Measurements from ENCODE around the gene S100A3. TPM values are rescaled to one million over a fixed set of nuclear protein-coding genes. Genes with fewer than 3 reads are reported as not detected.

The S100A3 gene
- polyA plus RNA-seq, 3 donors = 0.31 to 0.54 TPM; not detected in 1

- H3K9me3 ChIP-seq (replicated peaks in 1 of 2; ENCODE audit: control insufficient read depth in 1 of 2, insufficient read depth in 1 of 2, low read length in 2 of 2) = no peaks in the 10 kb centered on the region
- TF ChIP-seq CTCF (IDR thresholded peaks at IDR 0.05) = no peak
- Mint-ChIP-seq H3K9me3 (no peaks in the 10 kb centered on the region), H3K4me1 (peaks cover 54% of the 10 kb centered on the region), H3K4me3 (no peak overlapping the region), H3K27me3 (ENCODE audit: low read depth in 3 of 3) (peaks cover 2 to 3% (median 3%) of the 10 kb centered on the region in 3 donors), H3K36me3 (no peaks in the 10 kb centered on the region), H3K27ac (peak overlapping the region in 6 of 7 donors; percentile 66 to 89 (median 83))
- H3K27ac ChIP-seq (ENCODE audit: low read depth in 1 of 2, low read length in 2 of 2) = peak overlapping the region; percentile 18 to 26
- no peak overlapping the region for H3K4me3 ChIP-seq (replicated peaks in 1 of 3; ENCODE audit: low read depth in 2 of 3, low read length in 3 of 3)
- no peak overlapping the region for H3K9ac ChIP-seq (ENCODE audit: insufficient read depth, low read length, poor library complexity, severe bottlenecking)
- peaks cover 26 to 43% of the 10 kb centered on the region in 2 donors for H3K4me1 ChIP-seq (ENCODE audit: control insufficient read depth in 1 of 2, insufficient read depth in 2 of 2, low read length in 2 of 2)
- intact Hi-C loops (cut with micrococcal nuclease) = loop anchor here in 1 of 2 donors (5.0 kb wide), 1 partner anchor 34 kb away; the partner anchor contains the start of gene CHTOP
- H3K4me2 ChIP-seq (replicated peaks; ENCODE audit: extremely low read depth, low read length, poor library complexity, severe bottlenecking) = peak overlapping the region; percentile 15
- no CpG with 5 or more reads among the region's 7 CpGs for WGBS (ENCODE audit: insufficient coverage)
- H2AFZ ChIP-seq (ENCODE audit: insufficient read depth, low read depth, low read length, poor library complexity, severe bottlenecking) = peak overlapping the region; percentile 72
- no peaks in the 10 kb centered on the region for H3K79me2 ChIP-seq (ENCODE audit: insufficient read depth, low read length)
- H4K20me1 ChIP-seq (ENCODE audit: insufficient read depth, low read length) = no peaks in the 10 kb centered on the region
- DNase-seq = peak; percentile 63 to 81 (median 67)
- H3K27me3 ChIP-seq (ENCODE audit: control insufficient read depth in 2 of 2, insufficient read depth in 2 of 2, low read length in 2 of 2) = no peaks in the 10 kb centered on the region
- no peaks in the 10 kb centered on the region for H3K36me3 ChIP-seq (replicated peaks in 1 of 2; ENCODE audit: control insufficient read depth in 1 of 2, insufficient read depth in 2 of 2, low read length in 2 of 2)
Observed at GRCh38 chr1:153598309-153599172, 49.5 kb upstream of the S100A3 start.

DNA sequence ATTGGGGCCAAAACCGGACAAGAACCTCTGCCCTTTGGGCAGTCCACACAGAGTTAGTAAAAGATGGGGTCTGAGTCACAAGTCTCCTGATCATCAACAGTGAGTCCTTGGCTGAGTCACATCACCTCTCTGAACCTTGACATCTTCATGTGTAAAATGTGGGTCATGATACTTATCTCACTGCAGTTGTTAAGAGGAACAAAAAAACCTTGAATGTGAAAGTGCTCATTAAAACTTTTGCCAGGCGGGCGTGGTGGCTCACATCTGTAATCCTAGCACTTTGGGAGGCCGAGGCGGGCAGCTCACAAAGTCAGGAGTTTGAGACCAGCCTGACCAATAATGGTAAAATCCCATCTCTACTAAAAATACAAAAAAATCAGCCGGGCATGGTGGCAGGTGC, 48.1 kb upstream of the S100A3 start:
- Mint-ChIP-seq H3K9me3 (no peaks in the 10 kb centered on the region), H3K36me3 (no peaks in the 10 kb centered on the region)

More for the DNA sequence above, 48.1 kb upstream of the S100A3 start:
- H3K27ac ChIP-seq (ENCODE audit: low read depth in 1 of 2, low read length in 2 of 2) = no peak overlapping the region
- H3K9ac ChIP-seq (ENCODE audit: insufficient read depth, low read length, poor library complexity, severe bottlenecking) = no peak overlapping the region
- no peaks in the 10 kb centered on the region for H3K79me2 ChIP-seq (ENCODE audit: insufficient read depth, low read length)
- 76% methylated on average over 3 of the region's 6 CpGs for WGBS (ENCODE audit: insufficient coverage)
- peak; percentile 49 to 81 (median 66) for DNase-seq
- Mint-ChIP-seq H3K27ac (peak overlapping the region in 5 of 7 donors; percentile 2 to 85 (median 77)), H3K4me3 (no peak overlapping the region), H3K4me1 (peaks cover 47% of the 10 kb centered on the region), H3K27me3 (ENCODE audit: low read depth in 3 of 3) (peaks cover 2 to 3% (median 2%) of the 10 kb centered on the region in 3 donors)
- TF ChIP-seq CTCF (IDR thresholded peaks at IDR 0.05) = no peak
- intact Hi-C loops (cut with micrococcal nuclease) = loop anchor here in 1 of 2 donors (5.0 kb wide), 1 partner anchor 35 kb away; the partner anchor contains the start of gene CHTOP
- H3K9me3 ChIP-seq (replicated peaks in 1 of 2; ENCODE audit: control insufficient read depth in 1 of 2, insufficient read depth in 1 of 2, low read length in 2 of 2) = no peaks in the 10 kb centered on the region
- no peaks in the 10 kb centered on the region for H3K27me3 ChIP-seq (ENCODE audit: control insufficient read depth in 2 of 2, insufficient read depth in 2 of 2, low read length in 2 of 2)
- no peak overlapping the region for H2AFZ ChIP-seq (ENCODE audit: insufficient read depth, low read depth, low read length, poor library complexity, severe bottlenecking)
- no peaks in the 10 kb centered on the region for H3K36me3 ChIP-seq (replicated peaks in 1 of 2; ENCODE audit: control insufficient read depth in 1 of 2, insufficient read depth in 2 of 2, low read length in 2 of 2)
- H3K4me1 ChIP-seq (ENCODE audit: control insufficient read depth in 1 of 2, insufficient read depth in 2 of 2, low read length in 2 of 2) = peaks cover 24 to 39% of the 10 kb centered on the region in 2 donors
- no peak overlapping the region for H3K4me2 ChIP-seq (replicated peaks; ENCODE audit: extremely low read depth, low read length, poor library complexity, severe bottlenecking)
- H3K4me3 ChIP-seq (replicated peaks in 1 of 3; ENCODE audit: low read depth in 2 of 3, low read length in 3 of 3) = no peak overlapping the region
- H4K20me1 ChIP-seq (ENCODE audit: insufficient read depth, low read length) = no peaks in the 10 kb centered on the region
